A549 (cell line): ENCODE results near the gene AGPAT2. TPM values are rescaled to one million over a fixed set of nuclear protein-coding genes. Genes with fewer than 3 reads are reported as not detected.

Source experiments
- ATAC-seq, 2 experiments: fragments of 200-7000 bp in 1 of 2; fragments of >200 bp in 1 of 2; cut with Nextera tagmentation in 1 of 2; cut with Tn5 transposase in 1 of 2; 3 replicates each; pipeline versions ENCODE4 v1.8.0 to v1.9.1; 2018 to 2020; ENCODE audit warnings: mild to moderate bottlenecking in 1 of 2, moderate library complexity in 1 of 2
- CTCF ChIA-PET: fragments of 300-600 bp; sonication (Branson Sonifier 250); formaldehyde crosslinking; extraction: SDS; loops from one replicate; lab custom pipeline; 2021; ENCODE audit warnings: antibody characterized with exemption, inconsistent platforms; lab: Yijun Ruan, JAX
- POLR2A ChIA-PET: fragments of 350-600 bp; formaldehyde crosslinking; extraction: SDS; loops from one replicate; lab custom pipeline; 2021; ENCODE audit warnings: antibody characterized with exemption, inconsistent platforms; lab: Yijun Ruan, JAX
- DNase-seq, 2 experiments: peaks; one replicate each; pipeline versions ENCODE4 v3.0.0 to v3.0.0-alpha.2; 2011 to 2016; ENCODE audit warnings: low read depth in 1 of 2, low spot score in 1 of 2
- FAIRE-seq: peaks from 2 replicates; lab custom pipeline; 2011; peaks lifted over from hg19 to GRCh38; lab: Jason Lieb, UNC
- H3K27ac ChIP-seq, 2 experiments: fragments of >200 bp; sonication (Bioruptor Twin); formaldehyde crosslinking; 3 replicates each; pipeline ENCODE4 v1.5.1; 2016 to 2017
- H3K4me1 ChIP-seq: fragments of >200 bp; sonication (Bioruptor Twin); formaldehyde crosslinking; 3 replicates; pipeline ENCODE4 v1.6.1; 2016
- H3K4me2 ChIP-seq: fragments of >200 bp; sonication (Bioruptor Twin); formaldehyde crosslinking; 3 replicates; pipeline ENCODE4 v1.6.1; 2016
- H3K4me3 ChIP-seq: fragments of >200 bp; sonication (Bioruptor Twin); formaldehyde crosslinking; 3 replicates; pipeline ENCODE4 v1.5.1; 2016
- H3K9me3 ChIP-seq: fragments of >200 bp; sonication (Bioruptor Twin); formaldehyde crosslinking; 3 replicates; pipeline ENCODE4 v1.6.1; 2016
- CEBPB ChIP-seq, 2 experiments: fragments of >200 bp in 1 of 2; sonication (Bioruptor Twin) in 1 of 2; formaldehyde crosslinking in 1 of 2; IDR thresholded peaks; 2 replicates each; pipeline ENCODE4 v1.6.1; 2012 to 2016
- EP300 ChIP-seq, 2 experiments: fragments of >200 bp; sonication (Bioruptor Twin); formaldehyde crosslinking; IDR thresholded peaks; 2 replicates in 1 of 2; 3 replicates in 1 of 2; pipeline ENCODE4 v1.6.1; 2016 to 2017
- FOSB ChIP-seq: fragments of 250-450 bp; sonication (Bioruptor Pico); IDR thresholded peaks from 2 replicates; pipeline ENCODE4 v1.5.0; 2020; ENCODE audit warnings: mild to moderate bottlenecking, moderate library complexity
- HDAC2 ChIP-seq: fragments of 200-600 bp; sonication (generic); IDR thresholded peaks from 2 replicates; pipeline ENCODE4 v1.6.1; 2016
- HEYL ChIP-seq: fragments of 250-450 bp; sonication (Bioruptor Pico); IDR thresholded peaks from 2 replicates; pipeline ENCODE4 v1.8.0; 2021; ENCODE audit warnings: mild to moderate bottlenecking, moderate library complexity
- HOXA7 ChIP-seq: fragments of 250-450 bp; sonication (Bioruptor Pico); IDR thresholded peaks from 2 replicates; pipeline ENCODE4 v1.5.0; 2020; ENCODE audit warnings: mild to moderate bottlenecking, moderate library complexity
- JUN ChIP-seq, 2 experiments: fragments of >200 bp; sonication (Bioruptor Twin); formaldehyde crosslinking; IDR thresholded peaks; 2 replicates in 1 of 2; 3 replicates in 1 of 2; pipeline ENCODE4 v1.6.1; 2016 to 2017
- JUNB ChIP-seq: fragments of >200 bp; sonication (Bioruptor Twin); formaldehyde crosslinking; IDR thresholded peaks from 2 replicates; pipeline ENCODE4 v1.6.1; 2016
- KDM1A ChIP-seq: fragments of 200-600 bp; sonication (generic); IDR thresholded peaks from 2 replicates; pipeline ENCODE4 v1.6.1; 2016; ENCODE audit warnings: low read depth, mild to moderate bottlenecking
- KDM5A ChIP-seq: fragments of 200-600 bp; sonication (generic); IDR thresholded peaks from 2 replicates; pipeline ENCODE4 v1.6.1; 2016; ENCODE audit warnings: antibody characterized with exemption, mild to moderate bottlenecking
- MAZ ChIP-seq: fragments of 150-350 bp; IDR thresholded peaks from 2 replicates; pipeline ENCODE4 v1.6.1; 2014; ENCODE audit warnings: antibody characterized with exemption, low read depth, low read length, borderline replicate concordance
- NPAS2 ChIP-seq: fragments of 250-450 bp; sonication (Bioruptor Pico); IDR thresholded peaks from 2 replicates; pipeline ENCODE4 v1.8.0; 2022; ENCODE audit warnings: mild to moderate bottlenecking, moderate library complexity, borderline replicate concordance
- NR3C1 ChIP-seq: fragments of >200 bp; sonication (Bioruptor Twin); formaldehyde crosslinking; IDR thresholded peaks from 3 replicates; pipeline ENCODE4 v1.6.1; 2017
- POLR2A ChIP-seq: IDR thresholded peaks from 2 replicates; pipeline ENCODE4 v1.6.1; 2012; ENCODE audit warnings: mild to moderate bottlenecking, low read length
- RAD21 ChIP-seq, 2 experiments: fragments of >200 bp in 1 of 2; sonication (Bioruptor Twin) in 1 of 2; formaldehyde crosslinking in 1 of 2; IDR thresholded peaks in 1 of 2; conservative IDR thresholded peaks in 1 of 2; 2 replicates in 1 of 2; 3 replicates in 1 of 2; pipeline ENCODE4 v1.6.1; 2012 to 2018; ENCODE audit warnings: inconsistent platforms in 1 of 2
- RFX5 ChIP-seq: fragments of 450-650 bp; IDR thresholded peaks from 2 replicates; pipeline ENCODE4 v1.7.1; 2014; ENCODE audit warnings: antibody characterized with exemption, mild to moderate bottlenecking, moderate library complexity
- SMC3 ChIP-seq: fragments of >200 bp; sonication (Bioruptor Twin); formaldehyde crosslinking; IDR thresholded peaks from 3 replicates; pipeline ENCODE4 v1.6.1; 2018; ENCODE audit warnings: inconsistent platforms
- TFCP2L1 ChIP-seq: fragments of 250-450 bp; sonication (Bioruptor Pico); IDR thresholded peaks from 2 replicates; pipeline ENCODE4 v1.5.0; 2021; ENCODE audit warnings: mild to moderate bottlenecking
- ZC3H11A ChIP-seq: fragments of 450-650 bp; IDR thresholded peaks from 2 replicates; pipeline ENCODE4 v1.6.1; 2014; ENCODE audit warnings: antibody characterized with exemption, mild to moderate bottlenecking
- ZFP36 ChIP-seq: fragments of 450-650 bp; IDR thresholded peaks from 2 replicates; pipeline ENCODE4 v1.6.1; 2014; ENCODE audit warnings: borderline replicate concordance; ENCODE audit not compliant: partially characterized antibody
- WGBS: methylation state at CpG from one replicate; pipeline ENCODE4 v1.1.6; 2017; ENCODE audit errors: missing lambda C conversion rate; 5-methylcytosine and 5-hydroxymethylcytosine counted together
- polyA plus RNA-seq, 4 experiments: library from polyadenylated mRNA; depleted of rRNA in 3 of 4; stranded (reverse); fragments of >200 nt; fragmentation: RNase III in 1 of 4; extraction: RNeasy Plus Mini Kit Qiagen cat#74134 plus additional on column Dnase treatment in 1 of 4; gene quantifications; 2 replicates in 3 of 4; 3 replicates in 1 of 4; pipeline ENCODE4 v1.2.3, GENCODE V29; 2011 to 2017
- TF ChIP-seq, protein P1 (sequence below): IDR thresholded peaks from 2 replicates; pipeline ENCODE4 v1.6.1; 2012
- TF ChIP-seq, protein P2 (sequence below): fragments of 250-450 bp; sonication (Bioruptor Pico); IDR thresholded peaks from 2 replicates; pipeline ENCODE4 v1.5.0; 2021; ENCODE audit warnings: mild to moderate bottlenecking, moderate library complexity, borderline replicate concordance
- TF ChIP-seq, protein P3 (sequence below): fragments of 200-600 bp; sonication (generic); IDR thresholded peaks from 2 replicates; pipeline ENCODE4 v1.6.1; 2016; ENCODE audit warnings: antibody characterized with exemption, mild to moderate bottlenecking, moderate library complexity
- TF ChIP-seq, protein P4 (sequence below): fragments of 450-650 bp; IDR thresholded peaks from 2 replicates; pipeline ENCODE4 v1.6.1; 2014; ENCODE audit warnings: antibody characterized with exemption

AGPAT2 gene
- polyA plus RNA-seq, 2 of the 4 experiments (the other 2 are of a cell fraction), result 32.3 to 49.5 TPM

DNA sequence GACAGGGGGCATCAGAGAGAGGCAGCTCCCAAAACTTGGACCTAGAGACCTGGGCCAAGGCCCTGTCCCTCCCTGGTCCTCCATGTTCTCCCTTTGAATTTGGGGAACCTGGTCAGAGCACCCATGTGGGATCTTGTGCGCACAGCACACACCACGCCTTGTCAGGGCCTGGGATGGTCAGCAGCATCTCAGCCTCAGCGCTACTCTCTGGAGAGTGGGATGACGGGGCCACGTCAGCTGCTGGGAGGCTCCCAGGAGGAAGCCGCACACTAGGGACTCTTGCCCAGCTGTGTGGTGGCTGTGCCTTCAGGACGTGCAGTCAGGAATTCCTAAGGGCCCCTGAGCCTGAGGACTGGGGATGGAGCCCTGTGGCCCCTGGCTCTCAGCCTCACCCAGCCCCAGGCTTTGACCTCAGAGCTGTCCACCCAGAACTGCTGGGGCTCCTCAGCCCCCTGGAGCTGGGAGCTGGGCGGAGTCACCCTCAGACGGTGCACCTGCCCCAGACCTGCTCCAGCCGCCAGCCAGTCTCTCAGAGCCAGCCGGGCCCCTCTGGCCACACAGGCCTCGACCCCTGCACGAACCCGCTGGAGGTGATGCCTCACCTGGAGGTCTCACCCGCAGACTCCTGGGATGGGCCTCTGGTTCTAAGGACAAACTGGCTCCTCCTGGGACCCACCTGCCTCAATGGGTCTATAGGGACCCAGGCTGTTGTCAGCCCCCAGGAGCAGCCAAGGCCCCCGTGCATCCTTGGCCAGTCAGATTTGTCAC is 62.9 kb downstream of the AGPAT2 start:
- ATAC-seq (no peak), DNase-seq (no peak), FAIRE-seq (no peak)
- CTCF ChIA-PET, result interaction anchor here (0.8 to 10.1 kb wide), 26 partner anchors 9 to 179 kb away, joined by 3 to 776 read pairs (median 7); no protein-coding TSS in a partner anchor
- 79% methylated on average over 13 of the region's 16 CpGs for WGBS
- Histone ChIP-seq H3K4me1 (peaks cover 40% of the 10 kb centered on the region), H3K4me2 (peak overlapping the region; percentile 23), H3K27ac (peak overlapping the region; percentile 10 to 68; a peak in 4 of 6 replicates), H3K4me3 (no peak overlapping the region), H3K9me3 (no peaks in the 10 kb centered on the region)
- TF ChIP-seq KDM1A, result no peak
- TF ChIP-seq EP300 (IDR thresholded peaks at IDR 0.05), result no peak
- no peak for TF ChIP-seq CEBPB (IDR thresholded peaks at IDR 0.05)
- no peak for TF ChIP-seq HOXA7 (CRISPR knock-in tag)
- no peak for TF ChIP-seq HEYL (CRISPR knock-in tag)
- no peak for TF ChIP-seq JUNB
- no peak for TF ChIP-seq ZFP36
- no peak for TF ChIP-seq JUN (IDR thresholded peaks at IDR 0.05)
- TF ChIP-seq, protein P1, sequence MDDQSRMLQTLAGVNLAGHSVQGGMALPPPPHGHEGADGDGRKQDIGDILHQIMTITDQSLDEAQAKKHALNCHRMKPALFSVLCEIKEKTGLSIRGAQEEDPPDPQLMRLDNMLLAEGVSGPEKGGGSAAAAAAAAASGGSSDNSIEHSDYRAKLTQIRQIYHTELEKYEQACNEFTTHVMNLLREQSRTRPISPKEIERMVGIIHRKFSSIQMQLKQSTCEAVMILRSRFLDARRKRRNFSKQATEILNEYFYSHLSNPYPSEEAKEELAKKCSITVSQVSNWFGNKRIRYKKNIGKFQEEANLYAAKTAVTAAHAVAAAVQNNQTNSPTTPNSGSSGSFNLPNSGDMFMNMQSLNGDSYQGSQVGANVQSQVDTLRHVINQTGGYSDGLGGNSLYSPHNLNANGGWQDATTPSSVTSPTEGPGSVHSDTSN, result no peak
- TF ChIP-seq SMC3, result no peak
- TF ChIP-seq MAZ, result no peak
- POLR2A ChIA-PET, result interaction anchor here (2.5 kb wide), 1 partner anchor 140 kb away, joined by 17 read pairs; no protein-coding TSS in a partner anchor

DNA sequence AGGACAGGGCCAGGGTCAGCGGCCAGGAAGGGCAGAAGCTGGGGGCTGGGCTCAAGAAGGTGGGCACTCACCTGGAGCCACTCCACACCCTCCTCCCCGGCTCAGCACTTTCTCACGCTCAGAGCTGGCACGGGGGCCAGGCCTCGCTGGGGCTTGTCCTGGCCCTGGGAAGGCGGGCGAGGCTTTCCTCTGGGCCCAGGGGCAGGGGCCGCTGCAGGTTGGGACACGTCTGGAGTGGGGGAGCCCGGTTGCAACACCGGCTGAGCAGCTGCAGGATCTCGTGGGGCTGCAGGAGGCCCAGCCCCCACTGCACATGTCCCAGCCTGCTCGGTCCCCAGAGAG is 63.4 kb downstream of the AGPAT2 start:
- TF ChIP-seq, protein P2, sequence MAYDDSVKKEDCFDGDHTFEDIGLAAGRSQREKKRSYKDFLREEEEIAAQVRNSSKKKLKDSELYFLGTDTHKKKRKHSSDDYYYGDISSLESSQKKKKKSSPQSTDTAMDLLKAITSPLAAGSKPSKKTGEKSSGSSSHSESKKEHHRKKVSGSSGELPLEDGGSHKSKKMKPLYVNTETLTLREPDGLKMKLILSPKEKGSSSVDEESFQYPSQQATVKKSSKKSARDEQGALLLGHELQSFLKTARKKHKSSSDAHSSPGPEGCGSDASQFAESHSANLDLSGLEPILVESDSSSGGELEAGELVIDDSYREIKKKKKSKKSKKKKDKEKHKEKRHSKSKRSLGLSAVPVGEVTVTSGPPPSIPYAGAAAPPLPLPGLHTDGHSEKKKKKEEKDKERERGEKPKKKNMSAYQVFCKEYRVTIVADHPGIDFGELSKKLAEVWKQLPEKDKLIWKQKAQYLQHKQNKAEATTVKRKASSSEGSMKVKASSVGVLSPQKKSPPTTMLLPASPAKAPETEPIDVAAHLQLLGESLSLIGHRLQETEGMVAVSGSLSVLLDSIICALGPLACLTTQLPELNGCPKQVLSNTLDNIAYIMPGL (CRISPR knock-in tag), result no peak
- TF ChIP-seq JUNB (no peak), TFCP2L1 (CRISPR knock-in tag) (no peak), KDM5A (no peak), FOSB (CRISPR knock-in tag) (no peak), RFX5 (no peak), ZC3H11A (no peak), RAD21 (conservative IDR thresholded peaks at IDR 0.05 in 1 of 2, IDR thresholded peaks at IDR 0.05 in 1 of 2) (no peak), NPAS2 (CRISPR knock-in tag) (no peak), NR3C1 (no peak), HDAC2 (no peak), POLR2A (no peak)
- TF ChIP-seq, protein P3, sequence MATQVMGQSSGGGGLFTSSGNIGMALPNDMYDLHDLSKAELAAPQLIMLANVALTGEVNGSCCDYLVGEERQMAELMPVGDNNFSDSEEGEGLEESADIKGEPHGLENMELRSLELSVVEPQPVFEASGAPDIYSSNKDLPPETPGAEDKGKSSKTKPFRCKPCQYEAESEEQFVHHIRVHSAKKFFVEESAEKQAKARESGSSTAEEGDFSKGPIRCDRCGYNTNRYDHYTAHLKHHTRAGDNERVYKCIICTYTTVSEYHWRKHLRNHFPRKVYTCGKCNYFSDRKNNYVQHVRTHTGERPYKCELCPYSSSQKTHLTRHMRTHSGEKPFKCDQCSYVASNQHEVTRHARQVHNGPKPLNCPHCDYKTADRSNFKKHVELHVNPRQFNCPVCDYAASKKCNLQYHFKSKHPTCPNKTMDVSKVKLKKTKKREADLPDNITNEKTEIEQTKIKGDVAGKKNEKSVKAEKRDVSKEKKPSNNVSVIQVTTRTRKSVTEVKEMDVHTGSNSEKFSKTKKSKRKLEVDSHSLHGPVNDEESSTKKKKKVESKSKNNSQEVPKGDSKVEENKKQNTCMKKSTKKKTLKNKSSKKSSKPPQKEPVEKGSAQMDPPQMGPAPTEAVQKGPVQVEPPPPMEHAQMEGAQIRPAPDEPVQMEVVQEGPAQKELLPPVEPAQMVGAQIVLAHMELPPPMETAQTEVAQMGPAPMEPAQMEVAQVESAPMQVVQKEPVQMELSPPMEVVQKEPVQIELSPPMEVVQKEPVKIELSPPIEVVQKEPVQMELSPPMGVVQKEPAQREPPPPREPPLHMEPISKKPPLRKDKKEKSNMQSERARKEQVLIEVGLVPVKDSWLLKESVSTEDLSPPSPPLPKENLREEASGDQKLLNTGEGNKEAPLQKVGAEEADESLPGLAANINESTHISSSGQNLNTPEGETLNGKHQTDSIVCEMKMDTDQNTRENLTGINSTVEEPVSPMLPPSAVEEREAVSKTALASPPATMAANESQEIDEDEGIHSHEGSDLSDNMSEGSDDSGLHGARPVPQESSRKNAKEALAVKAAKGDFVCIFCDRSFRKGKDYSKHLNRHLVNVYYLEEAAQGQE, result no peak
- TF ChIP-seq, protein P4, sequence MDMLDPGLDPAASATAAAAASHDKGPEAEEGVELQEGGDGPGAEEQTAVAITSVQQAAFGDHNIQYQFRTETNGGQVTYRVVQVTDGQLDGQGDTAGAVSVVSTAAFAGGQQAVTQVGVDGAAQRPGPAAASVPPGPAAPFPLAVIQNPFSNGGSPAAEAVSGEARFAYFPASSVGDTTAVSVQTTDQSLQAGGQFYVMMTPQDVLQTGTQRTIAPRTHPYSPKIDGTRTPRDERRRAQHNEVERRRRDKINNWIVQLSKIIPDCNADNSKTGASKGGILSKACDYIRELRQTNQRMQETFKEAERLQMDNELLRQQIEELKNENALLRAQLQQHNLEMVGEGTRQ, result no peak
- TF ChIP-seq, all 56 proteins: peak for 0
- H3K27ac ChIP-seq, result peak overlapping the region; percentile 10 to 68; a peak in 5 of 6 replicates
- POLR2A ChIA-PET, result no interaction called here

More for the DNA sequence above, 63.4 kb downstream of the AGPAT2 start:
- ATAC-seq (no peak), DNase-seq (no peak), FAIRE-seq (no peak)
- Histone ChIP-seq H3K9me3 (no peaks in the 10 kb centered on the region), H3K4me3 (no peak overlapping the region), H3K4me2 (no peak overlapping the region), H3K4me1 (peaks cover 40% of the 10 kb centered on the region)
- WGBS, result 80% methylated on average over 13 of the region's 13 CpGs
- CTCF ChIA-PET, result interaction anchor here (0.6 to 10.1 kb wide), 21 partner anchors 9 to 136 kb away, joined by 3 to 776 read pairs (median 6); no protein-coding TSS in a partner anchor
